Measurements from ENCODE around the gene DUOX2.

- TF ChIP-seq HDAC2 (IDR thresholded peaks at IDR 0.05; ENCODE audit: borderline replicate concordance in 1 of 2, low read depth in 2 of 2, low read length in 2 of 2) (no peak), MAX (IDR thresholded peaks at IDR 0.05) (no peak), EZH2 (IDR thresholded peaks at IDR 0.05; ENCODE audit: low read depth, low read length, severe bottlenecking) (no peak), PHF8 (conservative IDR thresholded peaks at IDR 0.05; ENCODE audit: low read depth, low read length) (no peak), SUZ12 (IDR thresholded peaks at IDR 0.05; ENCODE audit: low read length) (no peak), YY1 (IDR thresholded peaks at IDR 0.05; ENCODE audit: low read depth, low read length) (no peak), EP300 (IDR thresholded peaks at IDR 0.05; ENCODE audit: borderline replicate concordance in 1 of 2, low read depth in 2 of 2, low read length in 2 of 2) (no peak), SP1 (IDR thresholded peaks at IDR 0.05; ENCODE audit: low read depth, low read length) (no peak), NRF1 (IDR thresholded peaks at IDR 0.05; ENCODE audit: low read depth, low read length) (no peak), CHD1 (IDR thresholded peaks at IDR 0.05; ENCODE audit: low read depth, low read length) (no peak), POLR2A (IDR thresholded peaks at IDR 0.05; ENCODE audit: control extremely low read depth in 1 of 2, low read depth in 2 of 2, low read length in 2 of 2) (no peak), MAFK (IDR thresholded peaks at IDR 0.05; ENCODE audit: low read depth, low read length) (no peak)
- TF ChIP-seq, protein P1, sequence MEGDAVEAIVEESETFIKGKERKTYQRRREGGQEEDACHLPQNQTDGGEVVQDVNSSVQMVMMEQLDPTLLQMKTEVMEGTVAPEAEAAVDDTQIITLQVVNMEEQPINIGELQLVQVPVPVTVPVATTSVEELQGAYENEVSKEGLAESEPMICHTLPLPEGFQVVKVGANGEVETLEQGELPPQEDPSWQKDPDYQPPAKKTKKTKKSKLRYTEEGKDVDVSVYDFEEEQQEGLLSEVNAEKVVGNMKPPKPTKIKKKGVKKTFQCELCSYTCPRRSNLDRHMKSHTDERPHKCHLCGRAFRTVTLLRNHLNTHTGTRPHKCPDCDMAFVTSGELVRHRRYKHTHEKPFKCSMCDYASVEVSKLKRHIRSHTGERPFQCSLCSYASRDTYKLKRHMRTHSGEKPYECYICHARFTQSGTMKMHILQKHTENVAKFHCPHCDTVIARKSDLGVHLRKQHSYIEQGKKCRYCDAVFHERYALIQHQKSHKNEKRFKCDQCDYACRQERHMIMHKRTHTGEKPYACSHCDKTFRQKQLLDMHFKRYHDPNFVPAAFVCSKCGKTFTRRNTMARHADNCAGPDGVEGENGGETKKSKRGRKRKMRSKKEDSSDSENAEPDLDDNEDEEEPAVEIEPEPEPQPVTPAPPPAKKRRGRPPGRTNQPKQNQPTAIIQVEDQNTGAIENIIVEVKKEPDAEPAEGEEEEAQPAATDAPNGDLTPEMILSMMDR (IDR thresholded peaks at IDR 0.05; ENCODE audit: control extremely low read depth in 1 of 3, insufficient read depth in 1 of 3, low read depth in 1 of 3, low read length in 3 of 3) = no peak
Observed at GRCh38 chr15:45161666-45162065, 47.7 kb upstream of the DUOX2 start.
